H9 (cell line): ENCODE results near the gene ANHX. TPM values are rescaled to one million over a fixed set of nuclear protein-coding genes. Genes with fewer than 3 reads are reported as not detected.

Source experiments
- DNase-seq: peaks from one replicate; pipeline ENCODE4 v3.0.0-alpha.2; 2017
- H2AFZ ChIP-seq: one replicate; pipeline ENCODE4 v1.6.1; 2013; ENCODE audit warnings: mild to moderate bottlenecking, low read length, control low read depth, moderate library complexity
- H2AK5ac ChIP-seq: 2 replicates; pipeline ENCODE4 v1.6.1; 2013; ENCODE audit warnings: low read length, control low read depth, mixed read lengths; ENCODE audit not compliant: insufficient read length
- H2BK120ac ChIP-seq: one replicate; pipeline ENCODE4 v1.6.1; 2013; ENCODE audit warnings: low read depth, mild to moderate bottlenecking, low read length, control low read depth, inconsistent platforms; ENCODE audit not compliant: poor library complexity, severe bottlenecking
- H2BK12ac ChIP-seq: 2 replicates; pipeline ENCODE4 v1.6.1; 2013; ENCODE audit warnings: low read length, control low read depth, mixed read lengths, low read depth; ENCODE audit not compliant: insufficient read length
- H2BK15ac ChIP-seq: 2 replicates; pipeline ENCODE4 v1.6.1; 2013; ENCODE audit warnings: low read depth, low read length, control low read depth
- H2BK20ac ChIP-seq: one replicate; pipeline ENCODE4 v1.6.1; 2013; ENCODE audit warnings: low read depth, mild to moderate bottlenecking, low read length, control low read depth, inconsistent platforms; ENCODE audit not compliant: poor library complexity, severe bottlenecking
- H2BK5ac ChIP-seq: 2 replicates; pipeline ENCODE4 v1.6.1; 2013; ENCODE audit warnings: low read length, control low read depth, mixed read lengths; ENCODE audit not compliant: insufficient read length
- H3K14ac ChIP-seq: 2 replicates; pipeline ENCODE4 v1.6.1; 2013; ENCODE audit warnings: low read length, control low read depth; ENCODE audit not compliant: insufficient read depth
- H3K18ac ChIP-seq: 2 replicates; pipeline ENCODE4 v1.6.1; 2013; ENCODE audit warnings: low read depth, mild to moderate bottlenecking, mixed read lengths, low read length, control low read depth; ENCODE audit not compliant: insufficient read length
- H3K23ac ChIP-seq: 2 replicates; pipeline ENCODE4 v1.6.1; 2013; ENCODE audit warnings: low read length, control low read depth, mixed read lengths, low read depth; ENCODE audit not compliant: insufficient read length
- H3K23me2 ChIP-seq: 2 replicates; pipeline ENCODE4 v1.6.1; 2013; ENCODE audit warnings: low read depth, mild to moderate bottlenecking, mixed read lengths, low read length, control low read depth; ENCODE audit not compliant: insufficient read length, poor library complexity, severe bottlenecking
- H3K27ac ChIP-seq: 2 replicates; pipeline ENCODE4 v1.5.1; 2013; ENCODE audit warnings: low read length, control low read depth, mixed read lengths, low read depth; ENCODE audit not compliant: insufficient read length
- H3K27me3 ChIP-seq: 2 replicates; pipeline ENCODE4 v1.6.1; 2013; ENCODE audit warnings: low read length, control low read depth, inconsistent platforms; ENCODE audit not compliant: insufficient read depth
- H3K4ac ChIP-seq: 2 replicates; pipeline ENCODE4 v1.6.1; 2013; ENCODE audit warnings: low read depth, mild to moderate bottlenecking, control low read depth, inconsistent platforms, low read length, moderate library complexity
- H3K4me1 ChIP-seq: 2 replicates; pipeline ENCODE4 v1.6.1; 2013; ENCODE audit warnings: low read length, control low read depth, inconsistent platforms; ENCODE audit not compliant: insufficient read depth
- H3K4me2 ChIP-seq: 2 replicates; pipeline ENCODE4 v1.6.1; 2013; ENCODE audit warnings: low read length, control low read depth, mixed read lengths; ENCODE audit not compliant: insufficient read length, insufficient read depth
- H3K56ac ChIP-seq: 2 replicates; pipeline ENCODE4 v1.6.1; 2013; ENCODE audit warnings: low read depth, mild to moderate bottlenecking, mixed read lengths, low read length, control low read depth; ENCODE audit not compliant: insufficient read length
- H3K79me1 ChIP-seq: 2 replicates; pipeline ENCODE4 v1.6.1; 2013; ENCODE audit warnings: low read depth, mild to moderate bottlenecking, moderate library complexity, low read length, control low read depth, inconsistent platforms; ENCODE audit not compliant: insufficient read depth, poor library complexity, severe bottlenecking
- H3K79me2 ChIP-seq: 2 replicates; pipeline ENCODE4 v1.6.1; 2013; ENCODE audit warnings: low read length, control low read depth, inconsistent platforms; ENCODE audit not compliant: insufficient read depth
- H3K9ac ChIP-seq: 2 replicates; pipeline ENCODE4 v1.6.1; 2013; ENCODE audit warnings: low read length, control low read depth, mixed read lengths; ENCODE audit not compliant: insufficient read length; ENCODE audit errors: extremely low read depth
- H3K9me3 ChIP-seq: one replicate; pipeline ENCODE4 v1.6.1; 2013; ENCODE audit warnings: low read depth, low read length, inconsistent platforms; ENCODE audit not compliant: control insufficient read depth
- H3T11ph ChIP-seq: one replicate; pipeline ENCODE4 v1.6.1; 2013; ENCODE audit warnings: mild to moderate bottlenecking, low read length, control low read depth, inconsistent platforms
- H4K20me1 ChIP-seq: one replicate; pipeline ENCODE4 v1.6.1; 2013; ENCODE audit not compliant: control insufficient read depth, insufficient read length, insufficient read depth
- H4K5ac ChIP-seq: 2 replicates; pipeline ENCODE4 v1.6.1; 2013; ENCODE audit warnings: low read depth, mild to moderate bottlenecking, mixed read lengths, low read length, control low read depth; ENCODE audit not compliant: insufficient read length
- H4K8ac ChIP-seq: replicated peaks from 2 replicates; pipeline ENCODE4 v1.6.1; 2013; ENCODE audit warnings: low read length, control low read depth, mixed read lengths, low read depth; ENCODE audit not compliant: insufficient read length
- H4K91ac ChIP-seq: 2 replicates; pipeline ENCODE4 v1.6.1; 2013; ENCODE audit warnings: low read depth, mild to moderate bottlenecking, moderate library complexity, mixed read lengths, low read length, control low read depth; ENCODE audit not compliant: insufficient read length
- H3K27ac Mint-ChIP-seq, 3 experiments: 2 replicates in 2 of 3; 3 replicates in 1 of 3; pipeline ENCODE4 v1.8.0; 2020 to 2021; ENCODE audit warnings: mixed read lengths in 3 of 3, mild to moderate bottlenecking in 1 of 3, moderate library complexity in 1 of 3
- H3K27me3 Mint-ChIP-seq: 2 replicates; pipeline ENCODE4 v1.8.0; 2021; ENCODE audit warnings: low read depth, mild to moderate bottlenecking, moderate library complexity, mixed read lengths
- H3K36me3 Mint-ChIP-seq, 3 experiments: 2 replicates in 2 of 3; 3 replicates in 1 of 3; pipeline ENCODE4 v1.8.0; 2020 to 2021; ENCODE audit warnings: low read depth in 3 of 3, mixed read lengths in 3 of 3; ENCODE audit not compliant: insufficient read depth in 1 of 3
- H3K4me1 Mint-ChIP-seq, 2 experiments: 2 replicates each; pipeline ENCODE4 v1.8.0; 2020; ENCODE audit warnings: mixed read lengths in 2 of 2
- H3K4me3 Mint-ChIP-seq, 2 experiments: 2 replicates in 1 of 2; 3 replicates in 1 of 2; pipeline ENCODE4 v1.8.0; 2020 to 2021; ENCODE audit warnings: mild to moderate bottlenecking in 2 of 2, mixed read lengths in 2 of 2, moderate library complexity in 1 of 2
- H3K9me3 Mint-ChIP-seq, 2 experiments: 2 replicates in 1 of 2; 3 replicates in 1 of 2; pipeline ENCODE4 v1.8.0; 2020; ENCODE audit warnings: mild to moderate bottlenecking in 2 of 2, mixed read lengths in 2 of 2, moderate library complexity in 1 of 2
- WGBS: extraction: QIAGEN DNeasy Blood & Tissue Kit; methylation state at CpG from one replicate; pipeline ENCODE4 v1.1.7; 2013; ENCODE audit warnings: missing lambda C conversion rate, low lambda C conversion rate, mixed read lengths; ENCODE audit not compliant: insufficient read length; ENCODE audit errors: extremely low coverage; 5-methylcytosine and 5-hydroxymethylcytosine counted together
- total RNA-seq: library from RNA; stranded (reverse); gene quantifications from 2 replicates; pipeline ENCODE4 v1.2.1, GENCODE V29; 2021
- TF ChIP-seq, protein P1 (sequence below): fragments of 200-600 bp; sonication (generic); conservative IDR thresholded peaks from 3 replicates; pipeline ENCODE4 v1.8.0; 2021; ENCODE audit warnings: antibody characterized with exemption, mild to moderate bottlenecking

Gene ANHX
- total RNA-seq, 1 experiment from 2014 or later: not detected

DNA sequence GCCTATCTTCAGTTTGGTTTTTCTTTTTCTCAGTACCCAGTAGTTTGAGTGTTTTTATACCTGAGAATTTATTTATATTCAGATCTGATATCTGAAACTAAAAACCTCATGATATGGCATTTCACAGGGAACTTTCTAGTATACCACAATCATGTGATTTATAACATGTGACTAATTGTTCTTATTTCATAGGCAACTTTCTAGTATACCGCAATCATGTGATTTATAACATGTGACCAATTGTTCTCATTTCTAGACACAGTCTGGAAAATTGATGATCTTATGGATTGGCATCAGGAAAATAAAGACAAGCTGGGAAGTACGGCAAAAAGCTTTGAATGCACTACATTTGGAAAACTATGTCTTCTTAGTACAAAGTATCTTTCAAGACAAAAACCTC is 33.8 kb downstream of the ANHX start:
- H4K8ac ChIP-seq: no peak overlapping the region
- no peak overlapping the region for H2BK5ac ChIP-seq
- no peak overlapping the region for H3K23ac ChIP-seq
- no peak overlapping the region for H4K5ac ChIP-seq
- H3K27me3 ChIP-seq: no peaks in the 10 kb centered on the region
- Mint-ChIP-seq H3K4me1 (no peaks in the 10 kb centered on the region), H3K4me3 (no peak overlapping the region), H3K27me3 (peaks cover 16% of the 10 kb centered on the region), H3K9me3 (peaks cover 75 to 76% of the 10 kb centered on the region in 2 experiments), H3K27ac (no peak overlapping the region), H3K36me3 (peaks cover 67 to 77% (median 68%) of the 10 kb centered on the region in 3 experiments)
- H3T11ph ChIP-seq: no peak overlapping the region
- no peak overlapping the region for H3K4me2 ChIP-seq
- H4K91ac ChIP-seq: no peak overlapping the region
- no peaks in the 10 kb centered on the region for H4K20me1 ChIP-seq
- no peak overlapping the region for H2AFZ ChIP-seq
- no peak overlapping the region for H3K4ac ChIP-seq
- no peaks in the 10 kb centered on the region for H3K4me1 ChIP-seq
- H3K79me2 ChIP-seq: no peaks in the 10 kb centered on the region
- no peak overlapping the region for H2BK15ac ChIP-seq
- H3K23me2 ChIP-seq: no peaks in the 10 kb centered on the region
- H2BK20ac ChIP-seq: no peak overlapping the region
- H3K18ac ChIP-seq: no peak overlapping the region
- H3K9me3 ChIP-seq: peaks cover 62% of the 10 kb centered on the region
- H2AK5ac ChIP-seq: no peak overlapping the region
- DNase-seq: no peak
- H3K56ac ChIP-seq: no peak overlapping the region
- H3K9ac ChIP-seq: no peak overlapping the region
- no peak overlapping the region for H3K14ac ChIP-seq
- H2BK12ac ChIP-seq: no peak overlapping the region
- H3K27ac ChIP-seq: no peak overlapping the region
- WGBS: no CpG with 5 or more reads among the region's 2 CpGs
- TF ChIP-seq, protein P1, sequence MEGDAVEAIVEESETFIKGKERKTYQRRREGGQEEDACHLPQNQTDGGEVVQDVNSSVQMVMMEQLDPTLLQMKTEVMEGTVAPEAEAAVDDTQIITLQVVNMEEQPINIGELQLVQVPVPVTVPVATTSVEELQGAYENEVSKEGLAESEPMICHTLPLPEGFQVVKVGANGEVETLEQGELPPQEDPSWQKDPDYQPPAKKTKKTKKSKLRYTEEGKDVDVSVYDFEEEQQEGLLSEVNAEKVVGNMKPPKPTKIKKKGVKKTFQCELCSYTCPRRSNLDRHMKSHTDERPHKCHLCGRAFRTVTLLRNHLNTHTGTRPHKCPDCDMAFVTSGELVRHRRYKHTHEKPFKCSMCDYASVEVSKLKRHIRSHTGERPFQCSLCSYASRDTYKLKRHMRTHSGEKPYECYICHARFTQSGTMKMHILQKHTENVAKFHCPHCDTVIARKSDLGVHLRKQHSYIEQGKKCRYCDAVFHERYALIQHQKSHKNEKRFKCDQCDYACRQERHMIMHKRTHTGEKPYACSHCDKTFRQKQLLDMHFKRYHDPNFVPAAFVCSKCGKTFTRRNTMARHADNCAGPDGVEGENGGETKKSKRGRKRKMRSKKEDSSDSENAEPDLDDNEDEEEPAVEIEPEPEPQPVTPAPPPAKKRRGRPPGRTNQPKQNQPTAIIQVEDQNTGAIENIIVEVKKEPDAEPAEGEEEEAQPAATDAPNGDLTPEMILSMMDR: no peak
- H2BK120ac ChIP-seq: no peak overlapping the region
- no peaks in the 10 kb centered on the region for H3K79me1 ChIP-seq
